Parathyroid adenoma (tissue), 2 donors: ENCODE measurements around the gene FSTL4.

Experiments
- H2AFZ ChIP-seq: fragments of 300-600 bp; sonication (generic); one replicate; pipeline ENCODE4 v1.7.0; 2017; ENCODE audit warnings: antibody characterized with exemption, mild to moderate bottlenecking
- H3K27ac ChIP-seq: fragments of 300-600 bp; sonication (generic); one replicate; pipeline ENCODE4 v1.7.0; 2017
- H3K27me3 ChIP-seq: fragments of 300-600 bp; sonication (generic); one replicate; pipeline ENCODE4 v1.7.0; 2017; ENCODE audit warnings: low read length; ENCODE audit not compliant: control insufficient read depth, insufficient read depth
- H3K36me3 ChIP-seq: fragments of 300-600 bp; sonication (generic); one replicate; pipeline ENCODE4 v1.7.0; 2017; ENCODE audit warnings: low read length; ENCODE audit not compliant: control insufficient read depth, insufficient read depth
- H3K4me1 ChIP-seq: fragments of 300-600 bp; sonication (generic); one replicate; pipeline ENCODE4 v1.7.0; 2017; ENCODE audit warnings: control low read depth
- H3K4me2 ChIP-seq: fragments of 300-600 bp; sonication (generic); one replicate; pipeline ENCODE4 v1.7.0; 2017; ENCODE audit warnings: low read length
- H3K4me3 ChIP-seq: fragments of 300-600 bp; sonication (generic); one replicate; pipeline ENCODE4 v1.7.0; 2017; ENCODE audit warnings: low read depth, low read length
- H3K79me2 ChIP-seq: fragments of 300-600 bp; sonication (generic); one replicate; pipeline ENCODE4 v1.7.0; 2017; ENCODE audit warnings: control low read depth
- H3K9ac ChIP-seq: fragments of 300-600 bp; sonication (generic); one replicate; pipeline ENCODE4 v1.7.0; 2017; ENCODE audit warnings: mild to moderate bottlenecking
- H3K9me3 ChIP-seq: fragments of 300-600 bp; sonication (generic); one replicate; pipeline ENCODE4 v1.7.0; 2017; ENCODE audit warnings: low read length; ENCODE audit not compliant: control insufficient read depth
- TF ChIP-seq, protein P1 (sequence below): fragments of 300-600 bp; sonication (generic); IDR thresholded peaks from one replicate; pipeline ENCODE4 v1.7.0; 2017; ENCODE audit warnings: antibody characterized with exemption, mild to moderate bottlenecking
- donor health status: primary hyperparathyroidism.

FSTL4 gene

GRCh38 chr5:133480366-133480765 lies 132.0 kb downstream of the FSTL4 start:
- Histone ChIP-seq H3K9me3 (no peaks in the 10 kb centered on the region), H3K4me2 (no peak overlapping the region), H3K9ac (no peak overlapping the region), H3K27me3 (no peaks in the 10 kb centered on the region), H3K79me2 (no peaks in the 10 kb centered on the region), H3K4me1 (no peaks in the 10 kb centered on the region), H3K4me3 (no peak overlapping the region), H2AFZ (no peak overlapping the region), H3K36me3 (no peaks in the 10 kb centered on the region), H3K27ac (no peak overlapping the region)
- TF ChIP-seq, protein P1, sequence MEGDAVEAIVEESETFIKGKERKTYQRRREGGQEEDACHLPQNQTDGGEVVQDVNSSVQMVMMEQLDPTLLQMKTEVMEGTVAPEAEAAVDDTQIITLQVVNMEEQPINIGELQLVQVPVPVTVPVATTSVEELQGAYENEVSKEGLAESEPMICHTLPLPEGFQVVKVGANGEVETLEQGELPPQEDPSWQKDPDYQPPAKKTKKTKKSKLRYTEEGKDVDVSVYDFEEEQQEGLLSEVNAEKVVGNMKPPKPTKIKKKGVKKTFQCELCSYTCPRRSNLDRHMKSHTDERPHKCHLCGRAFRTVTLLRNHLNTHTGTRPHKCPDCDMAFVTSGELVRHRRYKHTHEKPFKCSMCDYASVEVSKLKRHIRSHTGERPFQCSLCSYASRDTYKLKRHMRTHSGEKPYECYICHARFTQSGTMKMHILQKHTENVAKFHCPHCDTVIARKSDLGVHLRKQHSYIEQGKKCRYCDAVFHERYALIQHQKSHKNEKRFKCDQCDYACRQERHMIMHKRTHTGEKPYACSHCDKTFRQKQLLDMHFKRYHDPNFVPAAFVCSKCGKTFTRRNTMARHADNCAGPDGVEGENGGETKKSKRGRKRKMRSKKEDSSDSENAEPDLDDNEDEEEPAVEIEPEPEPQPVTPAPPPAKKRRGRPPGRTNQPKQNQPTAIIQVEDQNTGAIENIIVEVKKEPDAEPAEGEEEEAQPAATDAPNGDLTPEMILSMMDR: no peak

- TF ChIP-seq, protein P1: no peak
- H3K4me2 ChIP-seq: no peak overlapping the region
- H3K9ac ChIP-seq: no peak overlapping the region
- no peak overlapping the region for H3K27ac ChIP-seq
- H3K4me1 ChIP-seq: no peaks in the 10 kb centered on the region
- H3K9me3 ChIP-seq: no peaks in the 10 kb centered on the region
- no peak overlapping the region for H3K4me3 ChIP-seq
- H3K36me3 ChIP-seq: no peaks in the 10 kb centered on the region
- H3K27me3 ChIP-seq: no peaks in the 10 kb centered on the region
- H2AFZ ChIP-seq: no peak overlapping the region
- H3K79me2 ChIP-seq: no peaks in the 10 kb centered on the region
Observed at GRCh38 chr5:133478199-133478985, 133.9 kb downstream of the FSTL4 start.

- Histone ChIP-seq H3K9ac (no peak overlapping the region), H2AFZ (no peak overlapping the region), H3K4me1 (no peaks in the 10 kb centered on the region), H3K9me3 (no peaks in the 10 kb centered on the region), H3K36me3 (no peaks in the 10 kb centered on the region), H3K4me3 (no peak overlapping the region), H3K79me2 (no peaks in the 10 kb centered on the region), H3K27ac (no peak overlapping the region), H3K27me3 (no peaks in the 10 kb centered on the region), H3K4me2 (no peak overlapping the region)
- TF ChIP-seq, protein P1: no peak
Observed at GRCh38 chr5:133475986-133476385, 136.4 kb downstream of the FSTL4 start.

GRCh38 chr5:133474851-133475590 lies 137.3 kb downstream of the FSTL4 start:
- no peaks in the 10 kb centered on the region for H3K4me1 ChIP-seq
- no peak overlapping the region for H3K4me2 ChIP-seq
- no peak overlapping the region for H3K9ac ChIP-seq
- H3K36me3 ChIP-seq: no peaks in the 10 kb centered on the region
- H3K27ac ChIP-seq: no peak overlapping the region
- H3K4me3 ChIP-seq: no peak overlapping the region
- TF ChIP-seq, protein P1: no peak
- H3K27me3 ChIP-seq: no peaks in the 10 kb centered on the region
- no peaks in the 10 kb centered on the region for H3K79me2 ChIP-seq
- H3K9me3 ChIP-seq: no peaks in the 10 kb centered on the region
- H2AFZ ChIP-seq: no peak overlapping the region
